ENCODE measurements around the gene PLB1.

PLB1 gene

DNA sequence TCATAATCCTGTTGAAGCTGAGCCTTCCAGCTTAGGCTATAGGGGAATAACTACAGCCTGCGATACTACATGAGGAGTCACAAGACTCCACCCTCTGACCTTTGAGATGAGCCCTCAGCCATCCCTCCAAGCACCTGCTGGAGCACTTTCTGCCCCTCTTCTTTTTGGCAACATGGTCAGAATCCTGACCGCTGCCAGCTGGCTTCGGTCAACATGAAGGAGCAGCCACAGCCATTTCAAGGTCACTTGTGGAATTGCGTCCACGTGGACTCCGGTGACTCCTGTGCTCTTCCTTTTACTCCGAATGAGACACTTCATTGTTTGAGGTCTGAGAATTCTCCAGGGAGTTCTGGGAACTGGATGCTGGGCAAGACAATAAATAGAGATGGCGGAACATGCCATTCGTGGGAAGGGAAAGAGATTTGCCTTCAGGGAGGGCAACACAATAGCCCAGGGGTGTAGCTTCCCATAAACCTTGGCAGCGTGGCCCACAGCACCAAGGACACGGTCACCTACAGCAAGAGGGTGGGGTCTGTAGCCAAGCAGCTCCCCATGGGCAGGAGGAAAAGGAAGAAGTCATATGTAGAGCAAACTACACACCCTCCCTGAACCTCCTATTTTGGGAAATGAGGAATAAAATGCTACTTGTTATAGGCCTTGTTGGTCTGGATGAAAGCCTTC is 182.5 kb downstream of the PLB1 start:
- Histone ChIP-seq H3K4me1 (ENCODE audit: control insufficient read depth, low read depth, low read length) (peaks cover 20% of the 10 kb centered on the region), H3K9ac (ENCODE audit: low read length) (no peak overlapping the region), H3K27ac (ENCODE audit: low read length) (no peak overlapping the region), H3K36me3 (ENCODE audit: control insufficient read depth, low read depth, low read length) (no peaks in the 10 kb centered on the region), H3K27me3 (ENCODE audit: control insufficient read depth, insufficient read depth, low read length) (no peaks in the 10 kb centered on the region), H3K4me3 (ENCODE audit: low read length) (no peak overlapping the region), H3K9me3 (ENCODE audit: control insufficient read depth, low read depth, low read length) (no peaks in the 10 kb centered on the region)

DNA sequence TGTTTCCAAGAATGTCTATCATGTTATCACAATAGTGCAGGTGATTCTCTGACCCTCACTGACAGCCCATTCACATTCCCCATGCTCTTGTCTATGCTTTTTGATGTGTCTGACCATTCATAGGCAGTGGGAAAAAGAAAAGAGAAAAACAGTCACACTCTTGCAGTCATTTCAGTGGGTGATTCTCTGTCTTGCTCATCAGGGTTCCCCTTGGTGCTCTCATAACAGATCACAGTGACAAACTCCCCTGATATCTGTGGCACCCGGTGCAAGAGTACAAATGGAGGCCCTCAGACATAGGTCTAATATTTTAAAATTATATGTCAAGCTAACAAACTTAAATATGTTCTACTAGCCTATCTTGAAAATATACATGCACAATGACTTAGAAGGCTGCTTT is 183.1 kb downstream of the PLB1 start:
- Histone ChIP-seq H3K4me3 (ENCODE audit: low read length) (no peak overlapping the region), H3K27ac (ENCODE audit: low read length) (no peak overlapping the region), H3K36me3 (ENCODE audit: control insufficient read depth, low read depth, low read length) (no peaks in the 10 kb centered on the region), H3K4me1 (ENCODE audit: control insufficient read depth, low read depth, low read length) (peaks cover 26% of the 10 kb centered on the region), H3K27me3 (ENCODE audit: control insufficient read depth, insufficient read depth, low read length) (no peaks in the 10 kb centered on the region), H3K9ac (ENCODE audit: low read length) (no peak overlapping the region), H3K9me3 (ENCODE audit: control insufficient read depth, low read depth, low read length) (no peaks in the 10 kb centered on the region)

DNA sequence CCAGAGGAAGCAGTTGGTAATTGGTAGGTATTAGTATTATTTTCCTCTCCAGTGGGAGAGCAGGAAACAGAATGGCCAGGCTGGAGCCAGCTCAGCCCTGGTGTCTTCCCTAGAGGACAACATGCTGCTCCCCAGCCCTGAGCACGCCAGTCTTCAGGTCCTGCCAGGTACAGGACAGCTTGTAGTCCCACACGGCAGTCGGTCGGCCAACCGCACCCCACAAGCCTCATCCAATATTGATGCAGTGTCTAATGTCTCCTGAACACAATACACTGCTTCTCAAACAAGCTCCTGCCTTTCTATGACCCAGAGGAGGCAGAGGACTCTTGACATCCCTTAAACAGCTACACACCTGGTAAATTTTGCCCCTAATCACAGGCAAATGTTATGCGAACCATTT is 184.8 kb downstream of the PLB1 start:
- H3K9ac ChIP-seq (ENCODE audit: low read length), result no peak overlapping the region
- H3K9me3 ChIP-seq (ENCODE audit: control insufficient read depth, low read depth, low read length), result no peaks in the 10 kb centered on the region
- peaks cover 26% of the 10 kb centered on the region for H3K4me1 ChIP-seq (ENCODE audit: control insufficient read depth, low read depth, low read length)
- H3K36me3 ChIP-seq (ENCODE audit: control insufficient read depth, low read depth, low read length), result no peaks in the 10 kb centered on the region
- no peak overlapping the region for H3K4me3 ChIP-seq (ENCODE audit: low read length)
- H3K27me3 ChIP-seq (ENCODE audit: control insufficient read depth, insufficient read depth, low read length), result no peaks in the 10 kb centered on the region
- H3K27ac ChIP-seq (ENCODE audit: low read length), result no peak overlapping the region

DNA sequence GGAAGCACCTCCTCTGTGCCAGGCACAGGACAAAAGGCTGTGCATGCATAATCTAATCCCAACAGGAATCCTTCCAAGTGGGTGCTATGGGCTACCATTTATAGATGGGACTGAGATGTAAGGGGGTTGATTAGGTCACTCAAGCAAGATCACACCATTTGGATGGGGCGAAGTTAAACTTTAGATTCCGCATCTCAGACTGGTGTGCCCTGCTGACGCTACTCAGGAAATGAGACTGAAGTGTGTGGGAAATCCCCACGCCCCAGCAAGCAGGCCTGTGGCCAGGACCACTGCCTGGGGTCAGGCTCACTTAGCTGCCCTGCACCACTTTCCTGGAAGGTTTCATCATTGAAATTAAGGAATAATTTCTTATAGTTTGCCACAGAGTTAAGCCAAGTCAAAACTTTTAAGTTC is 185.3 kb downstream of the PLB1 start:
- Histone ChIP-seq H3K27ac (ENCODE audit: low read length) (no peak overlapping the region), H3K9me3 (ENCODE audit: control insufficient read depth, low read depth, low read length) (no peaks in the 10 kb centered on the region)

DNA sequence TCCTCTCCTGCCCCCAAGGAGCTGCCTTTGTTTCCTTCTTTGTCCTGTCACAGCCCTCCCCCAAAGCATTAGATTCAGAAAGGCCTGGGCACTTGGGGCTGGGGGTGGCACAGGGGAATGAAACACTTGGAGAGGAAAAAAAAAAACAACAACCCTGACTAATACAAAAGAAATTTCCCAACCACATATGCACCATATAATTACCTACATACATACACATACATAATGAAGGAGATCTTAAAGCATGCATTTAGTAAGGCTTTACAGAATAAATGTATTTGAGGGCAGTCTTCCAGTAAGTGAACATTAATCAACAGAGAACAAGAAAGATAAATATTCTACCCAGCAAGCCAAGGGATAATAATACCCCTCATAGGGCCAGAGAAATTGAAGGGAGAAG is 185.7 kb downstream of the PLB1 start:
- H3K36me3 ChIP-seq (ENCODE audit: control insufficient read depth, low read depth, low read length), result no peaks in the 10 kb centered on the region
- no peak overlapping the region for H3K9ac ChIP-seq (ENCODE audit: low read length)
- H3K4me1 ChIP-seq (ENCODE audit: control insufficient read depth, low read depth, low read length), result peaks cover 26% of the 10 kb centered on the region
- no peak overlapping the region for H3K27ac ChIP-seq (ENCODE audit: low read length)
- H3K4me3 ChIP-seq (ENCODE audit: low read length), result no peak overlapping the region
- H3K9me3 ChIP-seq (ENCODE audit: control insufficient read depth, low read depth, low read length), result no peaks in the 10 kb centered on the region
- no peaks in the 10 kb centered on the region for H3K27me3 ChIP-seq (ENCODE audit: control insufficient read depth, insufficient read depth, low read length)

More for the DNA sequence above, 185.3 kb downstream of the PLB1 start:
- Histone ChIP-seq H3K9ac (ENCODE audit: low read length) (no peak overlapping the region), H3K4me3 (ENCODE audit: low read length) (no peak overlapping the region), H3K27me3 (ENCODE audit: control insufficient read depth, insufficient read depth, low read length) (no peaks in the 10 kb centered on the region), H3K4me1 (ENCODE audit: control insufficient read depth, low read depth, low read length) (peaks cover 26% of the 10 kb centered on the region), H3K36me3 (ENCODE audit: control insufficient read depth, low read depth, low read length) (no peaks in the 10 kb centered on the region)

DNA sequence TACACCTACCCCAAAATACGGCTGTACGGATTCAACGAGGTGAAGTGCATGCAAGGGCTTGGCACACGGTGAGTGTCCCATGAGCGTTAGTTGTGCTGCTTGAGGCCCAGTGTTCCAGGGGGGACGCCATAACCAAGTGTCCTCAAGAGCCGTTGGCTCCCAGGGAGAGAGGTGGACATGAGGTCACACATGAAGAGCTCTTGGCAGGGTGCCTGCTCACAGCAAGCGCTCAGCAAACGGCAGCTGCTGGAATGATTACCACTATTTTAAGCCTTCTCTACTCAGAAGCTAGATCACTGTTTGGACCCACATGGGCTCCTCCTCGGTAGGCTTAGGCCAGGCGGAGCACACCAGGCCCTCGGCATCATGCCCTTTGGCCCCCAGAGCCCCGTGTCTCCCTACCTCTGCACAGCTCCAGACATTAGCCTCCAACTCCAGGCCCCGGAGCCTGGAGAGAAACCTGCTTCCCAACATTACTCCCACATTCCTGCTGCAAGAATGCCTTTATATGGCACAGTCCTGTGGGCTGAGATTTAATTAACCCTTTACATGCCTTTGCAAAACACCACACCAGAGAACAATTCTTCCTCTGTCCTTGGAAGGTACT is 187.3 kb downstream of the PLB1 start:
- no peak overlapping the region for H3K9ac ChIP-seq (ENCODE audit: low read length)
- no peaks in the 10 kb centered on the region for H3K36me3 ChIP-seq (ENCODE audit: control insufficient read depth, low read depth, low read length)
- H3K27me3 ChIP-seq (ENCODE audit: control insufficient read depth, insufficient read depth, low read length), result no peaks in the 10 kb centered on the region
- H3K4me3 ChIP-seq (ENCODE audit: low read length), result no peak overlapping the region
- no peaks in the 10 kb centered on the region for H3K9me3 ChIP-seq (ENCODE audit: control insufficient read depth, low read depth, low read length)
- H3K4me1 ChIP-seq (ENCODE audit: control insufficient read depth, low read depth, low read length), result peaks cover 26% of the 10 kb centered on the region
- no peak overlapping the region for H3K27ac ChIP-seq (ENCODE audit: low read length)

DNA sequence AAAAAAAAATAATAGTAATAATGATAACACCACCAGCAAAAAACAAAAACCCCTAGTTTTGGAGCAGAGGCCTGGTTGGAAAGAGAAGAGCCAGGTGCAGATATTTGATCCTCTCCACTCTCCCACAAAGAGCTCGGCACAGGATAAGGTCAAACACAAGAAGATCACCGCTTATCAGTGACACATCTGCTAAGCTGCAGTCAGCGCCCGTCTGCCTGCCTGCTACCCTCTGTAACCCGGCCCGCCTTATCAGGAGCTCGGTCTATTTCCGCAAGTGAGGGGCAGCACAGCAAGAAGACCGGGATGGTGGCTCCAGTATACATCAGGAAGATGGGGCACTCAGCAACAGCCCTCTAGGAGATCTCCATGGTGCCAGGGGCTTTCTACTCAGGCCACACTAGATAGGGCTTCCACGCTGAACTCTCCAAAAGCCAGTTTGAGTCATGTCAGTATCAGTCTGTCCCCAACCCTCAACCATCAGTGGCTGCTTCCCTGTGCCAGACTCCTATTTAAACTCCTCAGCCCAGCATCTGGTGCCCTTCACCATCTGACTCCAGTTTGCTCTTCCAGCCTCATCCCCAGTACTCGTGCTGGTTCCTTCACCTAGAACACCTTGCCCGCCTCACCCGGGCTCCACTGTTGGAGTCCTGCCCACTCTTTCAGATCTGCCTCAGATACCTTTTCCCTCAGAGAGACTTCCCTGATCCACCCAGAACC is 188.4 kb downstream of the PLB1 start:
- no peak overlapping the region for H3K27ac ChIP-seq (ENCODE audit: low read length)
- peaks cover 26% of the 10 kb centered on the region for H3K4me1 ChIP-seq (ENCODE audit: control insufficient read depth, low read depth, low read length)
- H3K27me3 ChIP-seq (ENCODE audit: control insufficient read depth, insufficient read depth, low read length), result no peaks in the 10 kb centered on the region
- no peaks in the 10 kb centered on the region for H3K9me3 ChIP-seq (ENCODE audit: control insufficient read depth, low read depth, low read length)
- H3K9ac ChIP-seq (ENCODE audit: low read length), result no peak overlapping the region
- H3K36me3 ChIP-seq (ENCODE audit: control insufficient read depth, low read depth, low read length), result no peaks in the 10 kb centered on the region
- no peak overlapping the region for H3K4me3 ChIP-seq (ENCODE audit: low read length)

DNA sequence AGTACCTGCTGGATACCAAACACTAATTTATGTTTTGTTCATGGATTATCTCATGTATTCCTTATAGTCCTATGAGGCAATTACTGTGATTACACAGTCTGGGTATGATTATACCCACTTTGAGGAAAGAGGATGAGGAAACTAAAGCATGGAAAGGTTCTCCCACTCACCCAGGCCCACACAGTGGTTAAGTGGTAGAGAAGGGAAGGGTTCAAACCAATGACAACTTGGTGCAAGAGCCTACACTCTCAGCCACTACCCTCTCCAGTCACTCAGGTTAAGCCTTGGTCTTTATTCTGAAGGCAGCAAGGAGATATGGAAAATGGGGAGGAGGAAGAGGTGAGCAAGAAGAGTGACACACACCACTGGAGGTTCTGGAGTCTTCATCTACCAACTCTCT is 191.3 kb downstream of the PLB1 start:
- H3K27me3 ChIP-seq (ENCODE audit: control insufficient read depth, insufficient read depth, low read length), result no peaks in the 10 kb centered on the region
- no peak overlapping the region for H3K9ac ChIP-seq (ENCODE audit: low read length)
- H3K36me3 ChIP-seq (ENCODE audit: control insufficient read depth, low read depth, low read length), result no peaks in the 10 kb centered on the region
- no peaks in the 10 kb centered on the region for H3K9me3 ChIP-seq (ENCODE audit: control insufficient read depth, low read depth, low read length)
- H3K27ac ChIP-seq (ENCODE audit: low read length), result no peak overlapping the region
- no peak overlapping the region for H3K4me3 ChIP-seq (ENCODE audit: low read length)
- peaks cover 10% of the 10 kb centered on the region for H3K4me1 ChIP-seq (ENCODE audit: control insufficient read depth, low read depth, low read length)

DNA sequence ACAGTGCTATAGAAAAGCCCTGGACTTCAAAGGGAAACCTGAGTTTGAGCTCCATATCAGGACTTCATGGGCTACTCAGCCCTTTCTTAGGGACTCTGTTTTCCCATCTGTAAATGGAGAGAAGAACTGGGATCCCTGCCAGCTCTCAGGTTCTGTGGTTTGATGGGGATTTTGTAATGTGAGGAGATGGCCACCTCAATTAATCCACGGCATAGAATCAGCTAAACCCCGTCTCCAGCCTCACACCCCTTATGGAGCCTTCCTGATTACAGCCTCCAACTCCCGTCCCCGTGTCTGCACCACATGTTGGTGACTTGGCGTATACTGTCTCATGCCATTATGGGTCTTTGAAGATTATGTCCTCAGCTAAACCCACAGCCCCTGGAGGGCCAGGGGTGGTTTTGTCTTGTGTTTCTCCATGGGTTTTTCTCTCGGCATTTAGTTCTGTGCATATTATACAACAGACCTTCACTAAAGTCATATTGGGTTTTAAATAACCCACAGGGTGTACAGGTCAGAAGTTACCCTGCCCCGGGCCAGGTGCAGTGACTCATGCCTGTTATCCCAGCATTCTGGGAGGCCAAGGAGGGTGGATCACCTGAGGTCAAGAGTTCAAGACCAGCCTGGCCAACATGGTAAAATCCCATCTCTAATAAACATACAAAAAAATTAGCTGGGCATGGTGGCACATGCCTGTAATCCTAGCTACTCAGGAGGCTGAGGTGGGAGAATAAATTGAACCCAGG is 192.0 kb downstream of the PLB1 start:
- H3K27ac ChIP-seq (ENCODE audit: low read length), result no peak overlapping the region
- H3K4me3 ChIP-seq (ENCODE audit: low read length), result no peak overlapping the region
- H3K36me3 ChIP-seq (ENCODE audit: control insufficient read depth, low read depth, low read length), result no peaks in the 10 kb centered on the region
- peaks cover 10% of the 10 kb centered on the region for H3K4me1 ChIP-seq (ENCODE audit: control insufficient read depth, low read depth, low read length)
- H3K9me3 ChIP-seq (ENCODE audit: control insufficient read depth, low read depth, low read length), result no peaks in the 10 kb centered on the region
- H3K27me3 ChIP-seq (ENCODE audit: control insufficient read depth, insufficient read depth, low read length), result no peaks in the 10 kb centered on the region
- no peak overlapping the region for H3K9ac ChIP-seq (ENCODE audit: low read length)

DNA sequence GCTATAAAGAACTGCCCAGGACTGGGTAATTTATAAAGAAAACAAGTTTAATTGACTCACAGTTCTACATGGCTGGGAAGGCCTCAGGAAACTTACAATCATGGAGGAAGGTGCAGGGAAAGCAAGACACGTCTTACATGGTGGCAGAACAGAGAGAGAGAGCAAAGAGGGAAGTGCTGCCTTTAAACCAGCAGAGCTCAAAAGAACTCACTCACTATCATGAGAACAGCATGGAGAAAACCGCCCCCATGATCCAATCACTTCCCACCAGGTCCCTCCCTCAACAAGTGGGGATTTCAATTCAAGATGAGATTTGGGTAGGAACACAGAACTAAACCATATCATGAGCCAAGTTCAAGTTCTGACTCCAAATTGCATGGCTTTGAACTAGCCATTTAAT is 193.0 kb downstream of the PLB1 start:
- no peaks in the 10 kb centered on the region for H3K36me3 ChIP-seq (ENCODE audit: control insufficient read depth, low read depth, low read length)
- H3K4me1 ChIP-seq (ENCODE audit: control insufficient read depth, low read depth, low read length), result peaks cover under 1% of the 10 kb centered on the region
- no peaks in the 10 kb centered on the region for H3K27me3 ChIP-seq (ENCODE audit: control insufficient read depth, insufficient read depth, low read length)
- no peaks in the 10 kb centered on the region for H3K9me3 ChIP-seq (ENCODE audit: control insufficient read depth, low read depth, low read length)
- no peak overlapping the region for H3K9ac ChIP-seq (ENCODE audit: low read length)
- no peak overlapping the region for H3K4me3 ChIP-seq (ENCODE audit: low read length)
- H3K27ac ChIP-seq (ENCODE audit: low read length), result no peak overlapping the region

DNA sequence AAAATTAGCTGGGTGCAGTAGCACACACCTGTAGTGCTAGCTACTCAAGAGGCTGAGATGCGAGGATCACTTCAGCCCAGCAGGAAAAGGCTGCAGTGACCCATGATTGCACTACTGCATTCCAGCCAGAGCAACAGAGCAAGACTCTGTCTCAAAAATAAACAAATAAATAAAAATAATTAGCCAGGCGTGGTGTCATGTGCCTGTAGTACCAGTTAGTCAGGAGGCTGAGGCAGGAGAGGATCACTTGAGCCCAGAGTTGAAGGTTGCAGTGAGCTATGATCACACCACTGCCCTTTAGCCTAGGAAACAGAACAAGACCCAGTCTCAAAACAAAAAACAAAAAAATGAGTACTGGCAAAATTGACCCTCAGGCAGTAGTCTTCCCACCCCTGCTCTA is 193.9 kb downstream of the PLB1 start:
- no peak overlapping the region for H3K9ac ChIP-seq (ENCODE audit: low read length)
- H3K4me1 ChIP-seq (ENCODE audit: control insufficient read depth, low read depth, low read length), result no peaks in the 10 kb centered on the region
- no peak overlapping the region for H3K4me3 ChIP-seq (ENCODE audit: low read length)
- H3K27ac ChIP-seq (ENCODE audit: low read length), result no peak overlapping the region
- no peaks in the 10 kb centered on the region for H3K9me3 ChIP-seq (ENCODE audit: control insufficient read depth, low read depth, low read length)
- H3K27me3 ChIP-seq (ENCODE audit: control insufficient read depth, insufficient read depth, low read length), result no peaks in the 10 kb centered on the region
- H3K36me3 ChIP-seq (ENCODE audit: control insufficient read depth, low read depth, low read length), result no peaks in the 10 kb centered on the region

Measured in iPS-18a (cell line).